Stomach (tissue), 4 donors: ENCODE measurements around the gene BCCIP.

ENCODE experiments used
- CTCF ChIP-seq, 7 experiments: fragments of 450-650 bp in 4 of 7; fragments of 200-600 bp in 3 of 7; sonication (generic) in 3 of 7; IDR thresholded peaks; one replicate each; pipeline ENCODE4 v1.5.1; 2016 to 2019; ENCODE audit warnings: antibody characterized with exemption in 7 of 7, control low read depth in 2 of 7, mild to moderate bottlenecking in 1 of 7
- POLR2A ChIP-seq, 4 donors: fragments of 450-650 bp; IDR thresholded peaks; one replicate each; pipeline ENCODE4 v1.6.1; 2016; ENCODE audit warnings: antibody characterized with exemption in 4 of 4, control low read depth in 2 of 4, mild to moderate bottlenecking in 1 of 4, moderate library complexity in 1 of 4
- POLR2AphosphoS5 ChIP-seq, 3 donors: sonication (generic); formaldehyde crosslinking; IDR thresholded peaks; one replicate each; pipeline ENCODE4 v1.6.1; 2016; ENCODE audit warnings: antibody characterized with exemption in 3 of 3

GRCh38 chr10:125846894-125847293, 23.5 kb downstream of the BCCIP start:
- no peak for TF ChIP-seq CTCF (IDR thresholded peaks at IDR 0.05)
- no peak for TF ChIP-seq POLR2AphosphoS5 (IDR thresholded peaks at IDR 0.05)
- no peak for TF ChIP-seq POLR2A (IDR thresholded peaks at IDR 0.05)
